Measurements from ENCODE around the gene UQCRC1.

The UQCRC1 gene

DNA sequence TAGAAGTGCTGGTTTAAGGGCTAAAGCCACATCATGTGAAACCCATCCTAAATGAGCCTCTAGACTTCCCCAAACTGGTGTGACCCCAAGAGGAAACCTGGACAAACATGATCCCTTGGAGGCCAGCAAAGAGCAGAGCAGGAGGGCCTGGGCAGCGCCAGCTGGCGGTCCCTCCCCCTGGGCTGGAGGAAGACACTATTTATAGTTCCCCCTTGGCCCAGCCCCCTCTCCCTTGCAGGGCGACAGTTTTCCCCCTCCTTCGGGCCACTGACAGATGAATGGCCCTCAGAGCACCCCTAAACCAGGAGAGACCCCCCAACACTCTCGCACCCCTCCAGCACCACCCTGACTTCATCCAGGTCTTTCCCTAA, 48.8 kb downstream of the UQCRC1 start:
- no peaks in the 10 kb centered on the region for H3K27me3 ChIP-seq
- no peaks in the 10 kb centered on the region for H4K20me1 ChIP-seq
- H3K27ac ChIP-seq: peak overlapping the region; percentile 88
- no peak for TF ChIP-seq Cebpa-rat (IDR thresholded peaks at IDR 0.05)
- H3K9me3 ChIP-seq: no peaks in the 10 kb centered on the region
- peak overlapping the region; percentile 98 for H3K4me2 ChIP-seq
- peak overlapping the region; percentile 75 for H3K9ac ChIP-seq
- H3K4me1 ChIP-seq: peaks cover 91% of the 10 kb centered on the region
- H3K36me3 ChIP-seq: no peaks in the 10 kb centered on the region
- peak overlapping the region; percentile 66 for H3K4me3 ChIP-seq

DNA sequence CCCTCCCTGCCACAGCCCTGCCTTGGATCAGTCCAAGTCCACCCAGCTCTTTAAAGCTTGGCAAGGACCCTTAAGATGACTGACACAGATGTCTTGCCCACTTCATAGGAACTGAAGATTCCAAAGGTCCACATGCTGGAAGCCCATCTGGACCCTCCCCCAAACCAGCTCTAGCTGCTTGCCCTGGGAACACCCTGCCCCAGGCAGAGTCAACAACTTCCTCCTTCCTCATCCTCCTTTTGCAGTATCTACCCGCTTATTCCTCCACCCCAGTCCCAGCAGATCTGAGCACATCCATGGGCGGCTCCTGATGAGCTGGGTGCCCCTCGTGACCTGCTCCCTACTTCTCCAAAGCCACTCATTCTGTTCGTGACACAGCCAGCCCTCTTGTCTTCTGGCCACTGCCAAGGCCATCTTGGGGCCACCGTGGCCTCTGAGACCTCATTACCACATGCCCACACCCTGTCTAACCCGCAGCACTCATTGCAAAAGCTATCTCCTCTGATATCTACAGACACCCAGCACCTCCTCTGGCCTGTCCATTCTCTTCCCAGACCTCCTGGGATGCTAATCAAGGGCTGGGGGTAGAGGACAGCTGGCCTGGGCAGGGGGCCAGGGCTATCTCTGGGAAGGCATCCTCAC, 50.8 kb downstream of the UQCRC1 start:
- Histone ChIP-seq H3K4me1 (peaks cover 91% of the 10 kb centered on the region), H3K4me3 (peak overlapping the region; percentile 0; the same call in 1 of the 2 replicates), H3K4me2 (peak overlapping the region; percentile 98), H4K20me1 (no peaks in the 10 kb centered on the region), H3K36me3 (no peaks in the 10 kb centered on the region), H3K9ac (peak overlapping the region; percentile 57), H3K27ac (peak overlapping the region; percentile 88), H3K9me3 (no peaks in the 10 kb centered on the region), H3K27me3 (no peaks in the 10 kb centered on the region)
- no peak for TF ChIP-seq Cebpa-rat (IDR thresholded peaks at IDR 0.05)

DNA sequence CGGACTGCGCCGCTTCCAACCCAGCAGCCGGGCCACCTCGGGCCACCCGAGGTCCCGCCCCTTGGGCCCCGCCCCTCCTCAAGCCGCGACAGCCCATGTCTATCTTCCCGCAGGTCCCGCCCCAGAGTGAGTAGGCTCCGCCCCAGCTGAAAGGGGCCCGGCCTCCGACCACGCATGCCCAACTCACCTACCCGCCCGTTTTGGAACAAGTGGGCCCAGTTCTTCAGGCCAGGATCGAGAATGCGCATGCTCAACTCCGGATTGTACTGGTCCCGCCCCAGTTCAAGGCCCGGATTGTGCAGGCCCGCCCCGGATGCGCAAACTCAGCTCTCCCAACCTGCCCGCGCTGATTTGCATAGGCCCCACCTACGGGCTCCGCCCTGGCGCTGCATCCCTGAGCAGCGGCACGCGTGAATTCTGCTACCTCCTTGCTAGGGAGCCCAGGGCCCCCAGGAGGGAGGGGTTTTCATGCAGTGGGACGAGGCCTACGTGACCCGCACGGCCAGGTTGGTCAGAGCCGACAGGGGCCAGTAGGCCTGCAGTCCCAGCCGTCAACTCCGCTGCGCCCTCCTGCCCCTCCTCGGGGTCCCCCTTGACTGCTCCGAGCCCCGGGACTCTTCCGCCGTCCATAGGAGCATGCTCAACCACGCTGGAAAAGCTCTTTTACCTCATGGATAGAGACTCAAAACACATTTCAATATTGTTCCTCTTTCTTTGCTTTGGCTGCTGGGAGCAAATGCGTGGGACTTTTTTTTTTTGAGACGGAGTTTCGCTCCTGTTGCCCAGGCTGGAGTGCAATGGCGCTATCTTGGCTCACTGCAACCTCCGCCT, 52.4 kb downstream of the UQCRC1 start, which contains the start of gene PFKFB4:
PFKFB4 (minus strand) TSS at position 8 of the 831 bp plus-strand sequence. CDS start 26 bp downstream, outside the sequence.
- no peaks in the 10 kb centered on the region for H4K20me1 ChIP-seq
- H3K4me1 ChIP-seq: peaks cover 91% of the 10 kb centered on the region
- H3K27ac ChIP-seq: peak within 1 kb of the TSS; percentile 78
- H3K9me3 ChIP-seq: no peaks in the 10 kb centered on the region
- peak within 1 kb of the TSS; percentile 77 for H3K4me3 ChIP-seq
- peak within 1 kb of the TSS; percentile 98 for H3K4me2 ChIP-seq
- H3K9ac ChIP-seq: peak within 1 kb of the TSS; percentile 76
- no peaks in the 10 kb centered on the region for H3K27me3 ChIP-seq
- H3K36me3 ChIP-seq: peaks cover 4% of the 10 kb centered on the region; the same call in 1 of the 2 replicates
- no peak for TF ChIP-seq Cebpa-rat (IDR thresholded peaks at IDR 0.05)

DNA sequence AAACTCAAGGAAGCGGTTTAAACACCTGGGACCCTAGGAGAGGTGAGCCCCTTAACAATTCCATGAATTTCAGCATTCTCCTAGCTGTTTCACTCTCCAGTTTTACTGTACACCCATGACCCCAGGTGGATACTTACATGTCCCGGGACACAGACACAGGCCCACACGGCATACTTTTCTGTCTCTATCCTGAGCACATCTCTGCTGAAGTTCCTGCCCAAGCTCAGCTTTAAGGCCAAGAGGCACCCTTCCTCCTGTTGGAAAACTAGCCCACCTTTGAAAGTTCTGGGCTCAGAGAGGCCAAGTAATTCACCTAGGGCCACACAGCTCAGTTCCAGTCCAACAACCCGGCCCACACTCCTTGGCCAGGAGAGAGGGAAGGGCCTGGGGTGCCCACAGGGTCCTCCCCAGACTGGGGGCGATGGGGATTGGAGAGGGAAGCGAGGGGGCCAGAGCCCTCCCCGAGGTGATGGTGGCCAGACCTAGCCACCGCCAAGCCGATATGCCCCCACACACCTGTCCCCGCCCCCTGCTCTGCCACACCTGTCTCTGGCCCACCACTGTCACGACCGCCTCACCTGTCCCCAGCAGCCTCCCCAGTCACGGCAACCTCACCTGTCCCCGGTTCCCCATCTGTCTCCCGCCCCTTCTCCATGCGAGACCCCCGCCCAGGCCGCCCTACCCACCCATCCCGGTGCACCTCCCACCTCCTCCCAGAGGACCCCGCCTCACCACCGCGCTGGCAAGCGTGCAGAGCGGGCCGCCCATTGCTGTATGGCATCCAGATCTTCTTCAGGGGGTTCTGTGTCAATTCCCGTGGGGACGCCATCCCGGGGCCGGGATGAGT, 53.3 kb downstream of the UQCRC1 start:
- peak overlapping the region; percentile 78 for H3K27ac ChIP-seq
- peak overlapping the region; percentile 98 for H3K4me2 ChIP-seq
- H3K36me3 ChIP-seq: peaks cover 9% of the 10 kb centered on the region; the same call in 1 of the 2 replicates
- peaks cover 91% of the 10 kb centered on the region for H3K4me1 ChIP-seq
- no peak for TF ChIP-seq Cebpa-rat (IDR thresholded peaks at IDR 0.05)
- peak overlapping the region; percentile 66 for H3K9ac ChIP-seq
- no peaks in the 10 kb centered on the region for H3K27me3 ChIP-seq
- no peaks in the 10 kb centered on the region for H4K20me1 ChIP-seq
- H3K4me3 ChIP-seq: peak overlapping the region; percentile 77
- H3K9me3 ChIP-seq: no peaks in the 10 kb centered on the region

DNA sequence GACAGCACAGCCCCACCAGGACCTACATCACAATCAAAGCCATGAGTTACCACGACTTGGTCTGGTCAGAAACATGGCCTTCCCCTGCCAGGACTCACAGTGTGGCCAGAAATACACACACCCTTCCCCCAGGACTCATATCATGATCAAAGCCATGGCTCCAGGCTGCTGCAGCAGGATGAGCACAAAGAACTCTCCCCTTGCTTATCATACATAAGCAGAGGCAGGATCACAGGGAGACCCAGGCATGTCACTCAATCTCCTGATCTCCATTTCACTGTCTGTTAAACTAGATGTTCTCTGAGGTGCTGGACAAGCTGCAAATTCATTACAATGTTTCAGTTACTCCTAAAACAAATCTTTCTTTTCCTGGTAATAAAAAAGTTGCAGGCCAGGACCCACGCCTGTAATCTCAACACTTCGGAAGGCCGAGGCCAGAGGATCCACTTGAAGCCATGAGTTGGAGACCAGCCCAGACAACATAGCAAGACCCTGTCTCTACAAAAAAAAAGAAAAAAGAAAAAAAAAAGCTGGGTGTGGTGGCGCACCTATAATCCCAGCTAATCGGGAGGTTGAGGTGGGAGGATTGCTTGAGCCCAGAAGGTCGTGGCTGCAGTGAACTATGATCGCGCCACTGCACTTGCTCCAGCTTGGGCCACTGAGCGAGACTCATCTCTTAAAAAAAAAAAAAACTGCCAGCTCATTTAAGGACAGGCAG, 54.1 kb downstream of the UQCRC1 start:
- H3K27ac ChIP-seq: peak overlapping the region; percentile 78
- H3K4me3 ChIP-seq: peak overlapping the region; percentile 77
- H3K27me3 ChIP-seq: no peaks in the 10 kb centered on the region

DNA sequence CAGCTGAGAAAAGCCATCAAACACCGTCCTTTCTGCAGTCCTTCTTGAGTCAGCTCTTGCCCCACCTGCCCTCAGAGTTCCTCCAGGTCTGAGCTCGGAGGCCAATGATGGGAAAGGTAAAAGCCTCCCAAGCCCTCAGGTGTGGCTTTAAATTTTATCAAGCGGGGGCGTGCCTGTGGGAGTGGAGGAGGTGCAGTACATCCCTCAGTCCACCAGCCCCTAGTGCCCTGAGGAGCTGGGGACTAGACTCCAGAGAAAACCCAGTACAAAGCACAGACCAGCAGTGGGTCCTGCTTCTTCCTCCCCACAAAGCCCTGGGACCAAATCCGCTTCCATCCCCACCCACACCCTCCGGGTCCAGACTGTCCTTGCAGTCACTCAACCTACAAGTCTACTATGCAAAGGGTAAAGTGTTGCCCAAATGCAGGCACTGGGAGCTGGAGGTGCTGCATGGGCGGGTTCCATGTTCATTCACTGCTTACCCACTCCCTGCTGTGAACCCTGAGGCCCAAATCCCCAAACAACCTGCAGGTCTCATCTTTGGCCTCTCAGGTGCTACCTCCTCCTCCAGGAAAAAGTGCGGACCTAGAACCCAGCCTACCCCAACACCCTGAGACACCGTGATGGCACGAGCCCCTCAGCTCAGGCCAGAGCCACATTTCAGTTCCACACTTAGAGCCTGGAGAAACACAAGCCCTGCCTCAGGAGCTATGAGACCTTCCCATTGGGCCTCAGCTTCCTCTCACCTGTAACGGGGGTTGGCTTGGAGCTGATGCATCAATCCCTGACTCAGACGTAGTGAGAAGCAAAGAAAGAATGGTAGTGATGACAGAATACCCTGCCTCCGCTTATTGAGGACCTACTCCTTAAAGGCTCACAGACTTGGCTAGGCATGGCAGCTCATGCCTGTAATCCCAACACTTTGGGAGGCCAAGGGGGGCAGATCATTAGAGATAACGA, 55.3 kb downstream of the UQCRC1 start:
- Histone ChIP-seq H3K27ac (peak overlapping the region; percentile 78), H3K4me1 (peaks cover 91% of the 10 kb centered on the region), H3K9me3 (no peaks in the 10 kb centered on the region), H3K36me3 (peaks cover 27% of the 10 kb centered on the region), H3K4me3 (peak overlapping the region; percentile 77), H3K27me3 (no peaks in the 10 kb centered on the region), H4K20me1 (peaks cover 19% of the 10 kb centered on the region; the same call in 1 of the 2 replicates), H3K4me2 (peak overlapping the region; percentile 98), H3K9ac (peak overlapping the region; percentile 66)
- TF ChIP-seq Cebpa-rat (IDR thresholded peaks at IDR 0.05): no peak

More for the DNA sequence above, 54.1 kb downstream of the UQCRC1 start:
- TF ChIP-seq Cebpa-rat (IDR thresholded peaks at IDR 0.05): no peak
- H3K9me3 ChIP-seq: no peaks in the 10 kb centered on the region
- peak overlapping the region; percentile 98 for H3K4me2 ChIP-seq
- H3K4me1 ChIP-seq: peaks cover 91% of the 10 kb centered on the region
- peaks cover 7% of the 10 kb centered on the region; the same call in 1 of the 2 replicates for H4K20me1 ChIP-seq
- peaks cover 15% of the 10 kb centered on the region for H3K36me3 ChIP-seq
- peak overlapping the region; percentile 66 for H3K9ac ChIP-seq

DNA sequence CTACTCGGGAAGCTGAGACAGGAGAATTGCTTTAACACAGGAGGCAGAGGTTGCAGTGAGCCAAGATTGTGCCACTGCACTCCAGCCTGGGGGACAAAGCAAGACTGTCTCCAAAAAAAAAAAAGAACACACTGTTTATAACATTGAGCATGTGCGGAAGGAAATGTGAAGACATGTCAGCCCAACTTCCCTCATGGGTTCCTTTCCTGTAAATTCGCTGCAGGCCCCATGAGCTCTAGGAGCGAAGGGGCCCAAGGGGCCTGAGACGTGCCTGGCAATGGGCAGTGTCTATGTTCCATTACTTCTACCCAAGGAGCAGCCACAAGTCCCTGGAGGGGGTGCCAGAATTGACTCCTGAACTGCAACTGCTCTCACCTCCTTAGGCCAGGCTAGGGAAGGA, 56.1 kb downstream of the UQCRC1 start:
- no peaks in the 10 kb centered on the region for H3K9me3 ChIP-seq
- TF ChIP-seq Cebpa-rat (IDR thresholded peaks at IDR 0.05): no peak
- peaks cover 91% of the 10 kb centered on the region for H3K4me1 ChIP-seq
- peaks cover 35% of the 10 kb centered on the region for H3K36me3 ChIP-seq
- no peaks in the 10 kb centered on the region for H3K27me3 ChIP-seq
- peak overlapping the region; percentile 77 for H3K4me3 ChIP-seq
- H3K4me2 ChIP-seq: peak overlapping the region; percentile 98
- H4K20me1 ChIP-seq: peaks cover 24% of the 10 kb centered on the region; the same call in 1 of the 2 replicates
- peak overlapping the region; percentile 78 for H3K27ac ChIP-seq
- H3K9ac ChIP-seq: peak overlapping the region; percentile 66
